Keratinocyte (primary cell): Measurements from ENCODE around the gene IL17C. TPM values are rescaled to one million over a fixed set of nuclear protein-coding genes. Genes with fewer than 3 reads are reported as not detected.

Experiments
- DNase-seq: peaks from one replicate; pipeline ENCODE4 v3.0.0-alpha.2; 2011; ENCODE audit warnings: low read depth, missing footprints, low spot score
- FAIRE-seq: peaks from 2 replicates; lab custom pipeline; 2011; peaks lifted over from hg19 to GRCh38; lab: Jason Lieb, UNC
- H2AFZ ChIP-seq: 2 replicates; pipeline ENCODE4 v1.6.0; 2012; ENCODE audit warnings: low read length, control low read depth, inconsistent platforms; ENCODE audit not compliant: control insufficient read depth
- H3K27ac ChIP-seq: 2 replicates; pipeline ENCODE4 v1.5.1; 2011; ENCODE audit warnings: low read length; ENCODE audit not compliant: control insufficient read depth, insufficient read depth
- H3K27me3 ChIP-seq: 3 replicates; pipeline ENCODE4 v1.6.0; 2011; ENCODE audit warnings: low read length; ENCODE audit not compliant: control insufficient read depth, insufficient read depth; ENCODE audit errors: extremely low read depth
- H3K36me3 ChIP-seq, 2 experiments: 2 replicates in 1 of 2; 3 replicates in 1 of 2; pipeline ENCODE4 v1.5.1; 2011; ENCODE audit warnings: low read length in 2 of 2, mild to moderate bottlenecking in 1 of 2; ENCODE audit not compliant: control insufficient read depth in 2 of 2, insufficient read depth in 2 of 2; ENCODE audit errors: extremely low read depth in 1 of 2
- H3K4me1 ChIP-seq: 3 replicates; pipeline ENCODE4 v1.5.1; 2011; ENCODE audit warnings: low read length; ENCODE audit not compliant: control insufficient read depth, insufficient read depth; ENCODE audit errors: extremely low read depth
- H3K4me2 ChIP-seq: 3 replicates; pipeline ENCODE4 v1.6.0; 2011; ENCODE audit warnings: low read depth, low read length; ENCODE audit not compliant: control insufficient read depth, insufficient read depth; ENCODE audit errors: extremely low read depth
- H3K4me3 ChIP-seq, 3 experiments: fragments of 200-600 bp in 1 of 3; sonication (generic) in 1 of 3; 2 replicates in 2 of 3; 3 replicates in 1 of 3; pipeline ENCODE4 v1.5.1; 2011 to 2016; ENCODE audit warnings: low read length in 3 of 3, mild to moderate bottlenecking in 3 of 3, control low read depth in 2 of 3, inconsistent platforms in 1 of 3, low read depth in 1 of 3, mixed read lengths in 1 of 3, mixed run types in 1 of 3, moderate library complexity in 1 of 3; ENCODE audit not compliant: control insufficient read depth in 2 of 3, insufficient read depth in 2 of 3; ENCODE audit errors: extremely low read depth in 1 of 3
- H3K79me2 ChIP-seq: 2 replicates; pipeline ENCODE4 v1.6.0; 2012; ENCODE audit warnings: low read length; ENCODE audit not compliant: control insufficient read depth, insufficient read depth
- H3K9ac ChIP-seq: 3 replicates; pipeline ENCODE4 v1.6.0; 2011; ENCODE audit warnings: low read length; ENCODE audit not compliant: control insufficient read depth, insufficient read depth; ENCODE audit errors: extremely low read depth
- H3K9me1 ChIP-seq: 3 replicates; pipeline ENCODE4 v1.6.0; 2011; ENCODE audit warnings: low read length; ENCODE audit not compliant: control insufficient read depth, insufficient read depth; ENCODE audit errors: extremely low read depth
- H3K9me3 ChIP-seq: 2 replicates; pipeline ENCODE4 v1.5.1; 2012; ENCODE audit warnings: low read depth, low read length; ENCODE audit not compliant: control insufficient read depth
- H4K20me1 ChIP-seq: 3 replicates; pipeline ENCODE4 v1.6.0; 2011; ENCODE audit warnings: low read length; ENCODE audit not compliant: control insufficient read depth, insufficient read depth; ENCODE audit errors: extremely low read depth
- EZH2 ChIP-seq: IDR thresholded peaks from one replicate; pipeline ENCODE4 v1.6.1; 2012; ENCODE audit warnings: inconsistent platforms, mild to moderate bottlenecking, low read length, moderate library complexity
- dilution Hi-C: fragments of 300-500 bp; cut with MboI; formaldehyde crosslinking; loops from one replicate; pipeline ENCODE4 v1.7.0; 2020; ENCODE audit warnings: low sequenced_read_pairs; ENCODE audit not compliant: extremely low pct_ligation_motif_present
- polyA plus RNA-seq, 5 experiments: library from polyadenylated mRNA; depleted of rRNA in 3 of 5; stranded (reverse) in 3 of 5; stranded (forward) in 1 of 5; unstranded in 1 of 5; fragments of >200 nt; gene quantifications; 1 replicate in 1 of 5; 2 replicates in 3 of 5; 3 replicates in 1 of 5; pipeline versions ENCODE4 v1.2.1 to v1.2.3, GENCODE V29; 2011 to 2012; ENCODE audit warnings: missing spikeins in 2 of 5, low read depth in 1 of 5, low replicate concordance in 1 of 5
- TF ChIP-seq, protein P1 (sequence below), 3 experiments: IDR thresholded peaks in 1 of 3; conservative IDR thresholded peaks in 1 of 3; optimal IDR thresholded peaks in 1 of 3; 2 replicates in 2 of 3; 3 replicates in 1 of 3; pipeline versions ENCODE3 to v1.5.1; 2011; ENCODE audit warnings: low read length in 3 of 3, mild to moderate bottlenecking in 3 of 3, moderate library complexity in 2 of 3, control low read depth in 1 of 3, inconsistent platforms in 1 of 3; ENCODE audit not compliant: insufficient read depth in 2 of 3; ENCODE audit errors: extremely low read depth in 1 of 3

The IL17C gene
- polyA plus RNA-seq, 1 donor (not counting 4 experiments of a cell fraction or from before 2014, with no cell fraction given), result not detected

DNA sequence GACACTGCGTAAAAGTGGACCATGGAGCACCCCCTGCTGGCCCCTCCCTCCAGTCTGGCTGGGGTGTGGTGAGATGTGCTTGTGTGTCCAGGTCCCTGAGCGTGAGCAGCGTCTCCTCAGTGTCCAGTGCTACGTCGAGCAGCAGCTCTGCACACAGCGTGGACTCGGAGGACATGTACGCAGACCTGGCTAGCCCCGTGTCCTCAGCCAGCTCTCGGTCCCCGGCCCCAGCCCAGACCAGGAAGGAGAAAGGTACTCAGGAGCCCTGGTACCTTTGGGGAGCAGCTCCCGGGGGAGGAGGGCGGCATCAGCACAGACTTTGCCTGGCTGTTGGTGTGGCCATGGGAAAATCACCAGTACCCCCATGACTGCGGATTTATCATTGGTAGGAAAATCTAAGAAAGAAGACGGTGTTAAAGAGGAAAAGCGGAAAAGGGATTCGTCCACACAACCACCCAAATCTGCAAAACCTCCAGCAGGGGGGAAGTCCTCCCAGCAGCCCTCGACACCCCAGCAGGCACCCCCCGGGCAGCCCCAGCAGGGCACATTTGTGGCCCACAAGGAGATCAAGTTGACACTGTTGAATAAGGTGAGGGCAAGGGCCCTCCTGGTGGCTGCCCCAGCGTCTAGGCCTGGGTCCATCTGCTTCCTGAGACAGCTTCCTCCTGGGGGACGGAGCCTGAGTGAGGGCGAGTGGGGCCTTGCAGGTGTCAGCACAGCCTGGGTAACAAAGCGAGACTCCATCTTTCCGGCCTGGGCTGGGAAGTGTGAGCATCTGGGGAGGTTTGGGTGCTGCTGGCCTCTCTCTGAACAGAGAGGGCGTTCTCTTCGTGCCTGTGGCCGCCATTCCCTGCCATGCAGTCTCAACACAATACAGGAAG, 10.6 kb upstream of the IL17C start:
- H3K4me3 ChIP-seq, result no peak overlapping the region
- H3K4me2 ChIP-seq, result no peak overlapping the region
- H3K27me3 ChIP-seq, result no peaks in the 10 kb centered on the region
- H4K20me1 ChIP-seq, result no peaks in the 10 kb centered on the region
- H3K36me3 ChIP-seq, result peaks cover 30 to 46% of the 10 kb centered on the region in 2 experiments
- H3K9me1 ChIP-seq, result no peaks in the 10 kb centered on the region
- FAIRE-seq (no peak), DNase-seq (no peak)
- no peaks in the 10 kb centered on the region for H3K79me2 ChIP-seq
- no peaks in the 10 kb centered on the region for H3K9me3 ChIP-seq
- dilution Hi-C loops, result no loop called here
- no peak overlapping the region for H2AFZ ChIP-seq
- H3K4me1 ChIP-seq, result no peaks in the 10 kb centered on the region
- H3K27ac ChIP-seq, result no peak overlapping the region
- H3K9ac ChIP-seq, result no peak overlapping the region
- no peak for TF ChIP-seq EZH2
- TF ChIP-seq, protein P1, sequence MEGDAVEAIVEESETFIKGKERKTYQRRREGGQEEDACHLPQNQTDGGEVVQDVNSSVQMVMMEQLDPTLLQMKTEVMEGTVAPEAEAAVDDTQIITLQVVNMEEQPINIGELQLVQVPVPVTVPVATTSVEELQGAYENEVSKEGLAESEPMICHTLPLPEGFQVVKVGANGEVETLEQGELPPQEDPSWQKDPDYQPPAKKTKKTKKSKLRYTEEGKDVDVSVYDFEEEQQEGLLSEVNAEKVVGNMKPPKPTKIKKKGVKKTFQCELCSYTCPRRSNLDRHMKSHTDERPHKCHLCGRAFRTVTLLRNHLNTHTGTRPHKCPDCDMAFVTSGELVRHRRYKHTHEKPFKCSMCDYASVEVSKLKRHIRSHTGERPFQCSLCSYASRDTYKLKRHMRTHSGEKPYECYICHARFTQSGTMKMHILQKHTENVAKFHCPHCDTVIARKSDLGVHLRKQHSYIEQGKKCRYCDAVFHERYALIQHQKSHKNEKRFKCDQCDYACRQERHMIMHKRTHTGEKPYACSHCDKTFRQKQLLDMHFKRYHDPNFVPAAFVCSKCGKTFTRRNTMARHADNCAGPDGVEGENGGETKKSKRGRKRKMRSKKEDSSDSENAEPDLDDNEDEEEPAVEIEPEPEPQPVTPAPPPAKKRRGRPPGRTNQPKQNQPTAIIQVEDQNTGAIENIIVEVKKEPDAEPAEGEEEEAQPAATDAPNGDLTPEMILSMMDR (optimal IDR thresholded peaks at IDR 0.05 in 1 of 3, IDR thresholded peaks at IDR 0.05 in 1 of 3, conservative IDR thresholded peaks at IDR 0.05 in 1 of 3; ENCODE audit: extremely low read depth in 1 of 3, insufficient read depth in 2 of 3, low read length in 3 of 3), result no peak

DNA sequence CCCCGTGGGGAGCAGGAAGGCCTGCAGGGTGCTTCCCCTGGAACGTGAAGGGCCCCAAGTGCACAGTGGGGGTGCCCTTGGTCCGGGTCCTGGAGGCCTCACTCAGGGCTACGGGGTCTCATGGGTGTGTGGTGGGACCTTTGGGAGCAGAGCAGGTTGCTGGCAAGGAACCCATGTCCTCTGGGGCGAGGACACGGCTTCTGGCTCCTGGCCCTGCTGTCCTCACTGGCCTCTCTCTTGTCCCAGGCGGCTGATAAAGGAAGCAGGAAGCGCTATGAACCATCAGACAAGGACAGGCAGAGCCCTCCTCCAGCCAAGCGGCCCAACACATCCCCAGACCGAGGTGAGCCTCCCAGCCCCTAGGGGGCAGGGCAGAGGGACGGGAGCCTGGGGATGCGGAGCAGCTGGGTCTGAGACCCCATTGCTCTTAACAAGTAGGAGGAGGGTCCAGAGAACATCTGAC, 9.8 kb upstream of the IL17C start:
- DNase-seq (no peak), FAIRE-seq (no peak)
- Histone ChIP-seq H3K9me1 (no peaks in the 10 kb centered on the region), H4K20me1 (no peaks in the 10 kb centered on the region), H3K79me2 (no peaks in the 10 kb centered on the region), H3K9me3 (no peaks in the 10 kb centered on the region), H2AFZ (no peak overlapping the region), H3K9ac (no peak overlapping the region), H3K36me3 (peaks cover 28 to 40% of the 10 kb centered on the region in 2 experiments), H3K4me2 (no peak overlapping the region), H3K27me3 (no peaks in the 10 kb centered on the region), H3K4me1 (no peaks in the 10 kb centered on the region), H3K27ac (no peak overlapping the region), H3K4me3 (no peak overlapping the region)
- TF ChIP-seq, protein P1 (optimal IDR thresholded peaks at IDR 0.05 in 1 of 3, IDR thresholded peaks at IDR 0.05 in 1 of 3, conservative IDR thresholded peaks at IDR 0.05 in 1 of 3; ENCODE audit: extremely low read depth in 1 of 3, insufficient read depth in 2 of 3, low read length in 3 of 3), result peak; percentile 20 to 39 (median 34)
- no peak for TF ChIP-seq EZH2
- dilution Hi-C loops, result no loop called here
